ENCODE measurements around the gene SLC44A2. TPM values are rescaled to one million over a fixed set of nuclear protein-coding genes. Genes with fewer than 3 reads are reported as not detected.

The SLC44A2 gene
- total RNA-seq, 1 donor from 2014 or later, result 89.4 TPM

DNA sequence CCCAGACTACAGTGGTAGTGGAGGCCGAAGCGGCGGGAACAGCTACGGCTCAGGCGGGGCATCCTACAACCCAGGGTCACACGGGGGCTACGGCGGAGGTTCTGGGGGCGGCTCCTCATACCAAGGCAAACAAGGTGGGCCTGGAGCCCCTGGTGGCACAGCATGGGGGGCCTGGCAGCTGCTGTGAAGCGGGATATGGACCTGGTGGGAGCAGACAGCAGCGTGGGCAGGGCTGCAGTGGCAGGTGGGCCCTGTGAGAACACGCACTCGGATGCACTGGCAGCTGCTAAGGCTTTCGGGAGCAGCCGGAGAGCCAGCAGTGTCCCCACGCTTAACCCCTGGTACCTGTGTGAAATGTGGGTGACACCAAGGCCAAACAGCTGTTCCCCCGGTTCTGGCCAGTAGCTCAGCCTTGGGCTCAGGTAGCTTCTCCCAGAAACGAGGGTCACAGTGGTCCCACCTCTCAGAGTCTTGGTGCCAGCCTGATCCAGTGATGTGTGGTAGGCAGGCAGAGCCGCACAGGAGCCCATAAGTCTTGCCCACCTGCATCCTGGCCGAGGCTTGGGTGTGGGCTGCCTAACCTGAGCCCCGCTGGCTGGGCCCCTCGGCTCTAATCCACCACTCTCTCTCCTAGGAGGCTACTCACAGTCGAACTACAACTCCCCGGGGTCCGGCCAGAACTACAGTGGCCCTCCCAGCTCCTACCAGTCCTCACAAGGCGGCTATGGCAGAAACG is 63.4 kb downstream of the SLC44A2 start:
- DNase-seq (ENCODE audit: extremely low spot score in 2 of 2), result no peak
- TF ChIP-seq, protein P1, sequence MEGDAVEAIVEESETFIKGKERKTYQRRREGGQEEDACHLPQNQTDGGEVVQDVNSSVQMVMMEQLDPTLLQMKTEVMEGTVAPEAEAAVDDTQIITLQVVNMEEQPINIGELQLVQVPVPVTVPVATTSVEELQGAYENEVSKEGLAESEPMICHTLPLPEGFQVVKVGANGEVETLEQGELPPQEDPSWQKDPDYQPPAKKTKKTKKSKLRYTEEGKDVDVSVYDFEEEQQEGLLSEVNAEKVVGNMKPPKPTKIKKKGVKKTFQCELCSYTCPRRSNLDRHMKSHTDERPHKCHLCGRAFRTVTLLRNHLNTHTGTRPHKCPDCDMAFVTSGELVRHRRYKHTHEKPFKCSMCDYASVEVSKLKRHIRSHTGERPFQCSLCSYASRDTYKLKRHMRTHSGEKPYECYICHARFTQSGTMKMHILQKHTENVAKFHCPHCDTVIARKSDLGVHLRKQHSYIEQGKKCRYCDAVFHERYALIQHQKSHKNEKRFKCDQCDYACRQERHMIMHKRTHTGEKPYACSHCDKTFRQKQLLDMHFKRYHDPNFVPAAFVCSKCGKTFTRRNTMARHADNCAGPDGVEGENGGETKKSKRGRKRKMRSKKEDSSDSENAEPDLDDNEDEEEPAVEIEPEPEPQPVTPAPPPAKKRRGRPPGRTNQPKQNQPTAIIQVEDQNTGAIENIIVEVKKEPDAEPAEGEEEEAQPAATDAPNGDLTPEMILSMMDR (IDR thresholded peaks at IDR 0.05), result no peak
- TF ChIP-seq POLR2AphosphoS5 (IDR thresholded peaks at IDR 0.05; ENCODE audit: insufficient read depth in 1 of 2, low read depth in 1 of 2) (no peak), POLR2A (IDR thresholded peaks at IDR 0.05) (no peak)
- Histone ChIP-seq H3K9me3 (no peaks in the 10 kb centered on the region), H3K4me1 (peaks cover 14% of the 10 kb centered on the region), H3K36me3 (peaks cover 0 to 71% of the 10 kb centered on the region in 2 donors), H3K4me3 (no peak overlapping the region), H3K27me3 (no peaks in the 10 kb centered on the region), H3K27ac (no peak overlapping the region)
- intact Hi-C loops (cut with DNase I), result no loop called here

DNA sequence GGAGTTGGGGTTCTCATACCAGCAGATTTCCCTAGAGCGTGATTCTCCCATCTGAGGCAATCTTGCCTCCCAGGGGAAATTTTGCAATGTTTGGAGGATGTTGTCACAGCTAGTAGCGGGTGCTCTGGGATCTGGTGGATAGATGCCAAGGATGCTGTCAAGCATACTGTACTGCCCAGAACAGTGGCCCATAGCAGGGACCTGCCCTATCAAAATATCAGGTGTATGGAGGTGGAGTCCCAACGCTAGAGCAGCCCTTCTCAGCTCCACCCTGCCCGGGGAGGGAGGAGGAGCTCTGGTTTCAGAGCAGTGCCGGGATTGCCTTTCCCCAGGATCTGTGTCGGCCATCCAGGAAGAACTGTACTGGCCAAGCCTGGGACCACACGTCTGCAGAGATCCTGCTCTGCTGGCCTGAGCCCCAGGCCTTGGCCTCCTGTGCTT is 65.0 kb downstream of the SLC44A2 start:
- H3K9me3 ChIP-seq, result no peaks in the 10 kb centered on the region
- peaks cover 17% of the 10 kb centered on the region for H3K4me1 ChIP-seq
- no peaks in the 10 kb centered on the region for H3K27me3 ChIP-seq
- H3K27ac ChIP-seq, result no peak overlapping the region
- TF ChIP-seq POLR2AphosphoS5 (IDR thresholded peaks at IDR 0.05; ENCODE audit: insufficient read depth in 1 of 2, low read depth in 1 of 2) (no peak), POLR2A (IDR thresholded peaks at IDR 0.05) (no peak)
- TF ChIP-seq, protein P1 (IDR thresholded peaks at IDR 0.05), result no peak
- H3K4me3 ChIP-seq, result no peak overlapping the region
- intact Hi-C loops (cut with DNase I), result no loop called here
- H3K36me3 ChIP-seq, result peaks cover 0 to 59% of the 10 kb centered on the region in 2 donors
- no peak for DNase-seq (ENCODE audit: extremely low spot score in 2 of 2)

- intact Hi-C loops (cut with DNase I), result no loop called here
- H3K4me3 ChIP-seq, result no peak overlapping the region
- no peak for DNase-seq (ENCODE audit: extremely low spot score in 2 of 2)
- no peaks in the 10 kb centered on the region for H3K9me3 ChIP-seq
- H3K27ac ChIP-seq, result no peak overlapping the region
- peaks cover 22% of the 10 kb centered on the region for H3K4me1 ChIP-seq
- peaks cover 0 to 55% of the 10 kb centered on the region in 2 donors for H3K36me3 ChIP-seq
- TF ChIP-seq, protein P1 (IDR thresholded peaks at IDR 0.05), result no peak
- TF ChIP-seq POLR2A (IDR thresholded peaks at IDR 0.05) (no peak), POLR2AphosphoS5 (IDR thresholded peaks at IDR 0.05; ENCODE audit: insufficient read depth in 1 of 2, low read depth in 1 of 2) (no peak)
- H3K27me3 ChIP-seq, result no peaks in the 10 kb centered on the region
Measured at GRCh38 chr19:10691178-10691881, 66.0 kb downstream of the SLC44A2 start.

- H3K36me3 ChIP-seq, result peaks cover 0 to 49% of the 10 kb centered on the region in 2 donors
- H3K27ac ChIP-seq, result no peak overlapping the region
- no peak overlapping the region for H3K4me3 ChIP-seq
- intact Hi-C loops (cut with DNase I), result no loop called here
- peaks cover 17% of the 10 kb centered on the region for H3K4me1 ChIP-seq
- no peaks in the 10 kb centered on the region for H3K27me3 ChIP-seq
- DNase-seq (ENCODE audit: extremely low spot score in 2 of 2), result no peak
- TF ChIP-seq, protein P1 (IDR thresholded peaks at IDR 0.05), result no peak
- TF ChIP-seq POLR2AphosphoS5 (IDR thresholded peaks at IDR 0.05; ENCODE audit: insufficient read depth in 1 of 2, low read depth in 1 of 2), result no peak
- TF ChIP-seq POLR2A (IDR thresholded peaks at IDR 0.05), result no peak
- no peaks in the 10 kb centered on the region for H3K9me3 ChIP-seq
Measured at GRCh38 chr19:10691883-10692282, 66.5 kb downstream of the SLC44A2 start.
